IMR-90 (cell line): ENCODE results near the gene SETD2. TPM values are rescaled to one million over a fixed set of nuclear protein-coding genes. Genes with fewer than 3 reads are reported as not detected.

Experiments used
- ATAC-seq: fragments of 200-7000 bp; cut with Tn5 transposase; 2 replicates; pipeline ENCODE4 v1.9.1; 2020; ENCODE audit warnings: low read depth, mild to moderate bottlenecking, moderate library complexity
- BruUV-seq: library from RNA; stranded (reverse); fragments of 400-500 nt; replicated peaks from 2 replicates; lab custom pipeline; 2021; lab: Mats Ljungman, UMichigan
- CTCF ChIA-PET: fragments of 300-600 bp; formaldehyde crosslinking; extraction: SDS; loops from one replicate; lab custom pipeline; 2021; ENCODE audit warnings: antibody characterized with exemption; lab: Yijun Ruan, JAX
- POLR2A ChIA-PET: fragments of 300-600 bp; sonication (Branson Sonifier 250); formaldehyde crosslinking; loops from one replicate; lab custom pipeline; 2022; ENCODE audit warnings: antibody characterized with exemption; ENCODE audit not compliant: unreplicated experiment; lab: Charles Lee
- DNase-seq: peaks from one replicate; pipeline ENCODE4 v3.0.0; 2013
- H2AFZ ChIP-seq: replicated peaks from 2 replicates; pipeline ENCODE3; 2013; ENCODE audit warnings: low read length, mild to moderate bottlenecking; ENCODE audit not compliant: poor library complexity
- H2AK5ac ChIP-seq: 2 replicates; pipeline ENCODE4 v1.6.1; 2013; ENCODE audit warnings: low read depth, low read length, inconsistent platforms
- H2AK9ac ChIP-seq: replicated peaks from 2 replicates; pipeline ENCODE3; 2013; ENCODE audit warnings: mild to moderate bottlenecking, low read depth, low read length, moderate library complexity; ENCODE audit not compliant: poor library complexity
- H2BK120ac ChIP-seq: 2 replicates; pipeline ENCODE4 v1.6.1; 2013; ENCODE audit warnings: low read depth, low read length, inconsistent platforms
- H2BK15ac ChIP-seq: 3 replicates; pipeline ENCODE4 v1.6.1; 2013; ENCODE audit warnings: low read depth, low read length, inconsistent platforms
- H2BK20ac ChIP-seq: 2 replicates; pipeline ENCODE4 v1.6.1; 2013; ENCODE audit warnings: low read depth, mild to moderate bottlenecking, inconsistent platforms, low read length, moderate library complexity
- H2BK5ac ChIP-seq: 2 replicates; pipeline ENCODE4 v1.6.1; 2013; ENCODE audit warnings: mild to moderate bottlenecking, low read depth, low read length, inconsistent platforms; ENCODE audit not compliant: poor library complexity, severe bottlenecking
- H3K14ac ChIP-seq: replicated peaks from 2 replicates; pipeline ENCODE4 v1.6.1; 2013; ENCODE audit warnings: low read depth, low read length, inconsistent platforms
- H3K18ac ChIP-seq: 2 replicates; pipeline ENCODE4 v1.6.1; 2013; ENCODE audit warnings: low read depth, low read length, control low read depth
- H3K23ac ChIP-seq: 2 replicates; pipeline ENCODE4 v1.6.1; 2013; ENCODE audit warnings: low read depth, low read length, inconsistent platforms
- H3K27ac ChIP-seq: 2 replicates; pipeline ENCODE4 v1.5.1; 2013; ENCODE audit warnings: mild to moderate bottlenecking, control low read depth, low read length; ENCODE audit not compliant: insufficient read depth
- H3K27me3 ChIP-seq: 2 replicates; pipeline ENCODE4 v1.6.1; 2013; ENCODE audit warnings: low read length; ENCODE audit not compliant: control insufficient read depth, insufficient read depth
- H3K36me3 ChIP-seq: 2 replicates; pipeline ENCODE4 v1.6.1; 2013; ENCODE audit warnings: low read length, mixed read lengths; ENCODE audit not compliant: control insufficient read depth, insufficient read depth
- H3K4ac ChIP-seq: 2 replicates; pipeline ENCODE4 v1.6.1; 2013; ENCODE audit warnings: low read depth, low read length, inconsistent platforms
- H3K4me1 ChIP-seq: 2 replicates; pipeline ENCODE4 v1.6.1; 2013; ENCODE audit warnings: low read length, mixed read lengths; ENCODE audit not compliant: control insufficient read depth, insufficient read depth
- H3K4me2 ChIP-seq: 2 replicates; pipeline ENCODE4 v1.6.1; 2013; ENCODE audit warnings: low read depth, mild to moderate bottlenecking, control low read depth, low read length, moderate library complexity
- H3K4me3 ChIP-seq: 2 replicates; pipeline ENCODE4 v1.5.1; 2013; ENCODE audit warnings: low read depth, mild to moderate bottlenecking, control low read depth, low read length, moderate library complexity; ENCODE audit not compliant: insufficient read depth
- H3K56ac ChIP-seq: 2 replicates; pipeline ENCODE4 v1.6.1; 2013; ENCODE audit warnings: low read length, inconsistent platforms; ENCODE audit not compliant: insufficient read depth; ENCODE audit errors: extremely low read depth
- H3K79me1 ChIP-seq, 2 experiments: 2 replicates each; pipeline ENCODE4 v1.6.1; 2013; ENCODE audit warnings: low read length in 2 of 2, inconsistent platforms in 1 of 2, low read depth in 1 of 2
- H3K9ac ChIP-seq: 2 replicates; pipeline ENCODE4 v1.6.1; 2013; ENCODE audit warnings: low read depth, low read length, control low read depth
- H3K9me1 ChIP-seq: 2 replicates; pipeline ENCODE4 v1.6.1; 2013; ENCODE audit warnings: low read length, inconsistent platforms; ENCODE audit not compliant: insufficient read depth
- H3K9me3 ChIP-seq: 2 replicates; pipeline ENCODE4 v1.6.1; 2013; ENCODE audit warnings: low read length; ENCODE audit not compliant: control insufficient read depth, insufficient read depth
- H4K20me1 ChIP-seq: 2 replicates; pipeline ENCODE4 v1.6.1; 2013; ENCODE audit warnings: low read length, inconsistent platforms; ENCODE audit not compliant: insufficient read depth
- H4K5ac ChIP-seq: 2 replicates; pipeline ENCODE4 v1.6.1; 2013; ENCODE audit warnings: mild to moderate bottlenecking, low read depth, low read length, control low read depth
- H4K8ac ChIP-seq, 2 experiments: 2 replicates each; pipeline ENCODE4 v1.6.1; 2013; ENCODE audit warnings: low read depth in 2 of 2, low read length in 2 of 2, control low read depth in 1 of 2, inconsistent platforms in 1 of 2
- H4K91ac ChIP-seq: 2 replicates; pipeline ENCODE4 v1.6.1; 2013; ENCODE audit warnings: low read depth, low read length, inconsistent platforms; ENCODE audit not compliant: insufficient read depth
- BHLHE40 ChIP-seq: fragments of 150-350 bp; IDR thresholded peaks from 2 replicates; pipeline ENCODE4 v1.6.1; 2016; ENCODE audit warnings: mild to moderate bottlenecking, low read depth, low read length
- CEBPB ChIP-seq: IDR thresholded peaks from 2 replicates; pipeline ENCODE4 v1.6.1; 2012; ENCODE audit warnings: low read depth, low read length, improper control_type of control experiment
- CTCF ChIP-seq: conservative IDR thresholded peaks from 2 replicates; pipeline ENCODE4 v1.5.1; 2012; ENCODE audit warnings: mild to moderate bottlenecking, low read depth, low read length, improper control_type of control experiment
- FOS ChIP-seq: fragments of 150-350 bp; IDR thresholded peaks from 2 replicates; pipeline ENCODE4 v1.6.1; 2016; ENCODE audit warnings: low read depth, low read length
- MAFK ChIP-seq: IDR thresholded peaks from 2 replicates; pipeline ENCODE4 v1.6.1; 2012; ENCODE audit warnings: low read depth, low read length, improper control_type of control experiment
- MAZ ChIP-seq: IDR thresholded peaks from 2 replicates; pipeline ENCODE4 v1.6.1; 2012; ENCODE audit warnings: low read depth, mild to moderate bottlenecking, low read length, improper control_type of control experiment, moderate library complexity, borderline replicate concordance
- MXI1 ChIP-seq: IDR thresholded peaks from 2 replicates; pipeline ENCODE4 v1.6.1; 2012; ENCODE audit warnings: low read depth, mild to moderate bottlenecking, low read length, moderate library complexity, borderline replicate concordance
- POLR2A ChIP-seq: IDR thresholded peaks from 2 replicates; pipeline ENCODE4 v1.6.1; 2012; ENCODE audit warnings: mild to moderate bottlenecking, low read depth, low read length
- RAD21 ChIP-seq: IDR thresholded peaks from 2 replicates; pipeline ENCODE4 v1.6.1; 2012; ENCODE audit warnings: low read length, improper control_type of control experiment
- RCOR1 ChIP-seq: IDR thresholded peaks from 2 replicates; pipeline ENCODE4 v1.6.1; 2012; ENCODE audit warnings: mild to moderate bottlenecking, low read length, improper control_type of control experiment; ENCODE audit not compliant: insufficient replicate concordance
- RFX5 ChIP-seq: IDR thresholded peaks from 2 replicates; pipeline ENCODE4 v1.8.0; 2012; ENCODE audit warnings: low read depth, mild to moderate bottlenecking, low read length, moderate library complexity
- SMC3 ChIP-seq: fragments of 150-350 bp; IDR thresholded peaks from 2 replicates; pipeline ENCODE4 v1.6.1; 2016; ENCODE audit warnings: low read depth, mild to moderate bottlenecking, antibody characterized with exemption, low read length, moderate library complexity
- USF2 ChIP-seq: fragments of 150-350 bp; IDR thresholded peaks from 2 replicates; pipeline ENCODE4 v1.6.1; 2017; ENCODE audit warnings: mild to moderate bottlenecking, antibody characterized with exemption, low read length, low read depth
- WGBS, 2 experiments: methylation state at CpG; one replicate each; pipeline versions ENCODE4 v1.1.5 to v1.1.7; 2013; ENCODE audit warnings: missing lambda C conversion rate in 2 of 2; ENCODE audit not compliant: insufficient read length in 1 of 2; ENCODE audit errors: extremely low coverage in 2 of 2; 5-methylcytosine and 5-hydroxymethylcytosine counted together
- dilution Hi-C: fragments of 300-500 bp; cut with HindIII; formaldehyde crosslinking; loops from one replicate; pipeline ENCODE4 v1.14.3; 2018; ENCODE audit warnings: low sequenced_read_pairs; ENCODE audit not compliant: unreplicated experiment
- in situ Hi-C: fragments of 300-500 bp; cut with MboI; formaldehyde crosslinking; loops from 3 replicates; pipeline ENCODE4 v1.14.3; 2019; ENCODE audit warnings: low sequenced_read_pairs, inconsistent platforms, mixed read lengths
- intact Hi-C: fragments of 100-400 bp; cut with micrococcal nuclease; formaldehyde crosslinking; loops from 2 replicates; pipeline ENCODE4 v1.10.0; 2022
- polyA plus RNA-seq, 3 experiments: library from polyadenylated mRNA; depleted of rRNA; stranded (reverse); fragments of >200 nt; gene quantifications; 2 replicates each; pipeline ENCODE4 v1.2.3, GENCODE V29; 2012; ENCODE audit warnings: low replicate concordance in 1 of 3
- total RNA-seq: library from RNA; depleted of rRNA; stranded (reverse); fragments of >200 nt; gene quantifications from 2 replicates; pipeline ENCODE4 v1.2.3, GENCODE V29; 2012
- TF ChIP-seq, protein P1 (sequence below): fragments of 150-350 bp; IDR thresholded peaks from 2 replicates; pipeline ENCODE4 v1.6.1; 2016; ENCODE audit warnings: low read depth, mild to moderate bottlenecking, low read length, moderate library complexity, borderline replicate concordance

The SETD2 gene
- total and polyA plus RNA-seq, 2 of the 4 experiments (the other 2 are of a cell fraction) = 18.3 to 20.1 TPM

DNA sequence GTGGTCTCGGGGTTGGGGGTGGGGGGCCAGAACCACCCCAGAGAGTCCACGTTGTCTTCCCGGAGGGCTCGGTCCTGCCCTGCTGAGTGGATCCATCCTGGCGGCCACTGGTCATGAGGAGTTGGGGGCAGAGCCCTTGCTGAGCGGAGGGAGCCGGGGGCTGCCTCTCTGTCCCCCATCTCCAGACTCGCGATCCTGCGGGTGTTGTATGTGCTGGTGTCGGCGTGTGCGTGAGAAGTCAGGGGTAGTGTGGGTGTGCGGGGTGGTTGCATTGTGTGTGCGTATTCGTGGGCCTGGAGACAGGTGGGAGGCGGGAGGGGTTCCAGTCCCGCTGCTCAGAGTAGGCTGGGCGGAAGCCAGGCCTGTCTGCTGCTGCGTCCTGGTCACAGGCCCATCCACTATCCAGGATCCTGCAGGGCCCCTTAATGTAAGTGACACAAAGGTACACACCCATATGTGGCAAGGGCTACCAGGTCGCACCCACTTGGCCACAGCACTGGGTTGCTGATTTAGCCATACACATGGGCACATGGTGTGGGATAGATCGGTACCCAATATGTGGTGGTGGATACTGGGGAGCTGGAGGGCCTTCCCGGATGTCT, 153.7 kb downstream of the SETD2 start:
- Histone ChIP-seq H2BK15ac (no peak overlapping the region), H2AK9ac (peak overlapping the region; percentile 98), H2BK5ac (peak overlapping the region; percentile 85), H2AK5ac (peak overlapping the region; percentile 76), H3K9me3 (no peaks in the 10 kb centered on the region), H3K9me1 (peaks cover 22% of the 10 kb centered on the region), H3K18ac (peak overlapping the region; percentile 22; the same call in 1 of the 2 replicates), H2BK20ac (peak overlapping the region; percentile 18; the same call in 1 of the 2 replicates), H4K8ac (peak overlapping the region; percentile 90 to 98), H3K4me3 (no peak overlapping the region), H3K4me2 (peak overlapping the region; percentile 79; the same call in 1 of the 2 replicates), H3K9ac (peak overlapping the region; percentile 89; the same call in 1 of the 2 replicates), H2AFZ (peak overlapping the region; percentile 98), H3K79me1 (peaks cover 2 to 20% of the 10 kb centered on the region in 2 experiments), H3K36me3 (peaks cover 10% of the 10 kb centered on the region), H3K4me1 (peaks cover 8% of the 10 kb centered on the region), H3K27me3 (no peaks in the 10 kb centered on the region), H3K56ac (no peak overlapping the region), H4K20me1 (no peaks in the 10 kb centered on the region; the same call in 1 of the 2 replicates), H3K14ac (peak overlapping the region; percentile 96; the same call in 1 of the 2 replicates), H4K91ac (peak overlapping the region; percentile 93; the same call in 1 of the 2 replicates), H3K4ac (peak overlapping the region; percentile 99), H2BK120ac (peak overlapping the region; percentile 64; the same call in 1 of the 2 replicates), H3K27ac (peak overlapping the region; percentile 87; the same call in 1 of the 2 replicates), H3K23ac (no peak overlapping the region; the same call in 1 of the 2 replicates), H4K5ac (peak overlapping the region; percentile 87)
- dilution Hi-C loops (no loop called here), in situ Hi-C loops (no loop called here), intact Hi-C loops (no loop called here)
- DNase-seq (no peak), ATAC-seq (no peak)
- POLR2A ChIA-PET = no interaction called here
- no peak for TF ChIP-seq SMC3
- no peak for TF ChIP-seq RCOR1
- TF ChIP-seq, protein P1, sequence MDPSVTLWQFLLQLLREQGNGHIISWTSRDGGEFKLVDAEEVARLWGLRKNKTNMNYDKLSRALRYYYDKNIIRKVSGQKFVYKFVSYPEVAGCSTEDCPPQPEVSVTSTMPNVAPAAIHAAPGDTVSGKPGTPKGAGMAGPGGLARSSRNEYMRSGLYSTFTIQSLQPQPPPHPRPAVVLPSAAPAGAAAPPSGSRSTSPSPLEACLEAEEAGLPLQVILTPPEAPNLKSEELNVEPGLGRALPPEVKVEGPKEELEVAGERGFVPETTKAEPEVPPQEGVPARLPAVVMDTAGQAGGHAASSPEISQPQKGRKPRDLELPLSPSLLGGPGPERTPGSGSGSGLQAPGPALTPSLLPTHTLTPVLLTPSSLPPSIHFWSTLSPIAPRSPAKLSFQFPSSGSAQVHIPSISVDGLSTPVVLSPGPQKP = no peak
- no peak for TF ChIP-seq BHLHE40
- TF ChIP-seq FOS = no peak
- no peak for TF ChIP-seq CTCF
- TF ChIP-seq MAFK = no peak
- no peak for TF ChIP-seq MXI1
- no peak for TF ChIP-seq POLR2A
- TF ChIP-seq USF2 = no peak
- no peak for TF ChIP-seq CEBPB
- no peak for TF ChIP-seq RFX5
- no peak for TF ChIP-seq MAZ
- TF ChIP-seq RAD21 = no peak
- CTCF ChIA-PET = interaction anchor here (0.6 kb wide), 1 partner anchor 69 kb away, joined by 5 read pairs; no protein-coding TSS in a partner anchor
- WGBS, 2 experiments = no CpG with 5 or more reads among the region's 23 CpGs
- BruUV-seq = no TSS peak
